Ovary (tissue), 9 donors: ENCODE data around the gene EN2. TPM values are rescaled to one million over a fixed set of nuclear protein-coding genes. Genes with fewer than 3 reads are reported as not detected.

Source experiments
- DNase-seq, 5 donors: peaks; one replicate each; pipeline ENCODE4 v3.0.0-alpha.2; 2019 to 2020
- H3K27ac ChIP-seq, 2 donors: fragments of 200-600 bp; one replicate each; pipeline versions ENCODE4 v1.5.1 to v1.8.0; 2019 to 2022
- H3K27me3 ChIP-seq: fragments of 200-600 bp; one replicate; pipeline ENCODE4 v1.8.0; 2022
- H3K36me3 ChIP-seq: fragments of 200-600 bp; sonication (generic); one replicate; pipeline ENCODE4 v1.5.1; 2019
- H3K4me1 ChIP-seq: one replicate; pipeline ENCODE4 v1.8.1; 2013; ENCODE audit warnings: mild to moderate bottlenecking, moderate library complexity; ENCODE audit not compliant: insufficient read depth
- H3K4me3 ChIP-seq: fragments of 200-600 bp; sonication (generic); one replicate; pipeline ENCODE4 v1.5.1; 2017
- H3K9me3 ChIP-seq, 2 donors: fragments of 200-600 bp in 1 of 2; sonication (generic) in 1 of 2; one replicate each; pipeline versions ENCODE4 v1.5.1 to v1.8.1; 2013 to 2019; ENCODE audit warnings: mild to moderate bottlenecking in 1 of 2, moderate library complexity in 1 of 2
- EP300 ChIP-seq: sonication (generic); formaldehyde crosslinking; IDR thresholded peaks from one replicate; pipeline ENCODE4 v1.6.1; 2017; ENCODE audit warnings: antibody characterized with exemption
- POLR2A ChIP-seq: fragments of 450-650 bp; IDR thresholded peaks from one replicate; pipeline ENCODE4 v1.6.1; 2017; ENCODE audit warnings: antibody characterized with exemption, mild to moderate bottlenecking, moderate library complexity
- WGBS, 3 donors: extraction: QIAGEN DNeasy Blood & Tissue Kit in 1 of 3; methylation state at CpG; one replicate each; pipeline versions ENCODE4 v1.1.5 to v1.1.7; 2013 to 2017; 5-methylcytosine and 5-hydroxymethylcytosine counted together
- intact Hi-C, 4 donors: fragments of 100-400 bp; cut with DNase I; formaldehyde crosslinking; loops; one replicate each; pipeline versions ENCODE4 v1.11.0 to v1.15.1; 2022 to 2023
- polyA plus RNA-seq, 2 donors: library from polyadenylated mRNA; stranded (reverse); fragments of 200-250 nt in 1 of 2; fragments of 350-450 nt in 1 of 2; fragmentation: Illumina TruSeq in 1 of 2; extraction: RNeasy Lipid Tissue Mini Kit (QIAGEN cat#74804) in 1 of 2; gene quantifications; one replicate each; pipeline ENCODE4 v1.2.3, GENCODE V29; 2013 to 2014
- total RNA-seq, 7 donors: library from RNA; depleted of rRNA in 2 of 7; stranded (reverse); fragments of >200 nt in 2 of 7; fragmentation: NEBNext Ultra II Directional in 3 of 7; extraction: Animal tissue kit (Norgen Biotek cat#: 25700) in 3 of 7; gene quantifications; one replicate each; pipeline versions ENCODE4 v1.1.0 to v1.2.4, GENCODE V29; 2016 to 2023
- TF ChIP-seq, protein P1 (sequence below), 3 donors: fragments of 450-650 bp in 2 of 3; fragments of 200-600 bp in 1 of 3; IDR thresholded peaks; one replicate each; pipeline versions ENCODE4 v1.5.1 to v1.8.0; 2016 to 2022; ENCODE audit warnings: antibody characterized with exemption in 3 of 3, mild to moderate bottlenecking in 1 of 3
- donor health status: DM: no; HTN: no; CAD: no; lungs with moderate emphysema.
- donor health status: DM: no; HTN: no; CAD: no.
- donor health status: Bipolar disorder and iron deficiency.
- donor health status: DM: yes; HTN: yes; CAD: no.
- donor health status: DM: no; HTN: no; CAD: no.
- donor health status: DM: yes; HTN: yes; CAD: no.

EN2 gene
- total and polyA plus RNA-seq, 9 donors = 0.15 to 1.8 (median 0.77) TPM; not detected in 1

DNA sequence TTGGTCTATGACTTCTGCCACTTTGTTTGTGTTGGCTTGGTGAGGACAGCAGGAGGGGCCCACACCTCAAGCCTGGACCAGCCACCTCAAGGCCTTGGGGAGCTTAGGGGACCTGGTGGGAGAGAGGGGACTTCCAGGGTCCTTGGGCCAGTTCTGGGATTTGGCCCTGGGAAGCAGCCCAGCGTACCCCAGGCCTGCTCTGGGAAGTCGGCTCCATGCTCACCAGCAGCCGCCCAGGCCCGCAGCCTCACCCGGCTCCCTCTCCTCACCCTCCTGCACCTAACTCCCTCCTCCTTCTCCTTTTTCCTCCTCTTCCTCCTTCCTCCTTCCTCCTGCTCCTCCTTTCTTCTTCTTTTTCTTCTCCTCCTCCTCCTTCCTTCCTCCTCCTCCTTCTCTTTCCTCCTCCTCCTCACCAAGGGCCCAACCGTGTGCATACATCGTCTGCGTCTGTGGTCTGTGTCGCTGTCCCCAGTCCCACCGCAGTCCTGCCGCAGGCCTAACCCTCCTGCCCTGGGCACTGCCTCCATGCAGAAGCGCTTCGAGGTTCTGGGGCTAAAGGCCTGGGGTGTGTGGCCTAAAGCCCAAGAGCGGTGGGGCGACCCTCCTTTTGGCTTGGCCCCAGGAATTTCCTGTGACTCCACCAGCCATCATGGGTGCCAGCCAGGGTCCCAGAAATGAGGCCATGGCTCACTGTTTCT lies 5.3 kb downstream of the EN2 start:
- Histone ChIP-seq H3K27me3 (peaks cover 5% of the 10 kb centered on the region), H3K4me1 (peaks cover 2% of the 10 kb centered on the region)

DNA sequence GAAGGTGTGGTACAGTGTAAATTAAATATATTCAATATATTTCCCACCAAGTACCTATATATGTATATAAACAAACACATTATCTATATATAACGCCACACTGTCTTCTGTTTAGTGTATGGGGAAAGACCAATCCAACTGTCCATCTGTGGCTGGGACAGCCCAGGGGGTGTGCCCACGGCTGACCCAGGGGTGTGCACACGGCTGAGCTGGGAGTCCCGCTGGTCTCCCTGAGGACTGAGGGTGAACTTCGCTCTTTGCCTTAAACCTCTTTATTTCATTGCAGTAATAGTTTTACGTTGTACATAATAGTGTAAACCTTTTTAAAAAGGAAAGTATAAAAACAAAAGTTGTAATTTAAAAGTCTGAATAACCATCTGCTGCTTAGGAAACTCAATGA lies 6.3 kb downstream of the EN2 start:
- no peak overlapping the region for H3K4me3 ChIP-seq
- WGBS, 3 donors = 43 to 58% (median 47%) methylated on average over 6 of the region's 6 CpGs
- H3K36me3 ChIP-seq = no peaks in the 10 kb centered on the region
- no peak for DNase-seq
- H3K4me1 ChIP-seq = peaks cover 2% of the 10 kb centered on the region
- H3K27ac ChIP-seq = no peak overlapping the region
- intact Hi-C loops = no loop called here
- no peaks in the 10 kb centered on the region for H3K9me3 ChIP-seq
- TF ChIP-seq EP300 = no peak
- no peak for TF ChIP-seq POLR2A
- TF ChIP-seq, protein P1, sequence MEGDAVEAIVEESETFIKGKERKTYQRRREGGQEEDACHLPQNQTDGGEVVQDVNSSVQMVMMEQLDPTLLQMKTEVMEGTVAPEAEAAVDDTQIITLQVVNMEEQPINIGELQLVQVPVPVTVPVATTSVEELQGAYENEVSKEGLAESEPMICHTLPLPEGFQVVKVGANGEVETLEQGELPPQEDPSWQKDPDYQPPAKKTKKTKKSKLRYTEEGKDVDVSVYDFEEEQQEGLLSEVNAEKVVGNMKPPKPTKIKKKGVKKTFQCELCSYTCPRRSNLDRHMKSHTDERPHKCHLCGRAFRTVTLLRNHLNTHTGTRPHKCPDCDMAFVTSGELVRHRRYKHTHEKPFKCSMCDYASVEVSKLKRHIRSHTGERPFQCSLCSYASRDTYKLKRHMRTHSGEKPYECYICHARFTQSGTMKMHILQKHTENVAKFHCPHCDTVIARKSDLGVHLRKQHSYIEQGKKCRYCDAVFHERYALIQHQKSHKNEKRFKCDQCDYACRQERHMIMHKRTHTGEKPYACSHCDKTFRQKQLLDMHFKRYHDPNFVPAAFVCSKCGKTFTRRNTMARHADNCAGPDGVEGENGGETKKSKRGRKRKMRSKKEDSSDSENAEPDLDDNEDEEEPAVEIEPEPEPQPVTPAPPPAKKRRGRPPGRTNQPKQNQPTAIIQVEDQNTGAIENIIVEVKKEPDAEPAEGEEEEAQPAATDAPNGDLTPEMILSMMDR (IDR thresholded peaks at IDR 0.05) = no peak
- H3K27me3 ChIP-seq = peaks cover 5% of the 10 kb centered on the region

More for the DNA sequence above, 5.3 kb downstream of the EN2 start:
- no peak overlapping the region for H3K4me3 ChIP-seq
- no peaks in the 10 kb centered on the region for H3K9me3 ChIP-seq
- TF ChIP-seq, protein P1 (IDR thresholded peaks at IDR 0.05) = no peak
- TF ChIP-seq EP300 (no peak), POLR2A (no peak)
- DNase-seq = no peak
- no peak overlapping the region for H3K27ac ChIP-seq
- intact Hi-C loops = no loop called here
- H3K36me3 ChIP-seq = no peaks in the 10 kb centered on the region
- 30 to 55% (median 52%) methylated on average over 15 of the region's 15 CpGs for WGBS, 3 donors

DNA sequence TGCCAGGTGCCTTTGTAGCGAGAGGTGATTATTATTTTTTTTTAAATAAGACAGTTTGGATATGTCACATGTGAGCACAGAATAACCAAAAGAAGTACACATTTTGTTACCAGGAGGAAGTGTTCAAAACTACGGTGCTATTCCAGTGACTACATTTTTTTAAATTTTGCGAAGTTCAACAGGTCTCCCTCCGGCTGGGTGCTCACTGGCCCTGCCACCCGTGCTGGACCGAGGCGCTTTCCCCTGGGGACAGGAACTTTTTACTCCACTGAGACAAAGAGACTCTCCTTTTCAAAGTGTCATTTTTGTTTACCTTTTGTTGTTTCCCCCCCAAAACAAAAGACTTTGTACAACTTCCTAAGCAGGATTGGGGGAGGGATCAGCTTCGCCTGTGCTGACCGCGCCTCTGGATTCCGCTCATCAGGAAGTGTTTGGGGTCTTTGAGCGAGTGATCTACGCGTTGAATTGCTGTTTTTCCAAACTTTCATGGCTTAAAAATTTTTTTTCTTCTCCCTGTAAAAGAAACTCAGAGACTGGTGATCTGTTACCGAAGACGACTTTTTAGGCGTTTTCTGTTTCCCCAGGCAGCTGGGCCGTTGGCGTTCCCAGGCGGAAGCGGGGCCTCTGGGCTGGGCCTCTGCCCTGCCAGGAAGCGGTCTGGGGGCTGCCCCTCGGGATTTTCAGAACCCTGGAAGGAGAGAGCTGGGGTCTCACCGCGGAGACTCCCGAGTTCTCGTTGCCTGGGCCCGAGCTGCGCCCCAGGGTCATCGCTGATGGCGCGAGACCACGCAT lies 7.2 kb downstream of the EN2 start:
- intact Hi-C loops = no loop called here
- no peak overlapping the region for H3K4me3 ChIP-seq
- H3K4me1 ChIP-seq = peaks cover 2% of the 10 kb centered on the region
- TF ChIP-seq, protein P1 (IDR thresholded peaks at IDR 0.05) = no peak
- TF ChIP-seq POLR2A (no peak), EP300 (no peak)
- no peaks in the 10 kb centered on the region for H3K9me3 ChIP-seq
- H3K27ac ChIP-seq = no peak overlapping the region
- peaks cover 5% of the 10 kb centered on the region for H3K27me3 ChIP-seq
- 13 to 24% (median 14%) methylated on average over 33 of the region's 33 CpGs for WGBS, 3 donors
- H3K36me3 ChIP-seq = no peaks in the 10 kb centered on the region
- DNase-seq = no peak

DNA sequence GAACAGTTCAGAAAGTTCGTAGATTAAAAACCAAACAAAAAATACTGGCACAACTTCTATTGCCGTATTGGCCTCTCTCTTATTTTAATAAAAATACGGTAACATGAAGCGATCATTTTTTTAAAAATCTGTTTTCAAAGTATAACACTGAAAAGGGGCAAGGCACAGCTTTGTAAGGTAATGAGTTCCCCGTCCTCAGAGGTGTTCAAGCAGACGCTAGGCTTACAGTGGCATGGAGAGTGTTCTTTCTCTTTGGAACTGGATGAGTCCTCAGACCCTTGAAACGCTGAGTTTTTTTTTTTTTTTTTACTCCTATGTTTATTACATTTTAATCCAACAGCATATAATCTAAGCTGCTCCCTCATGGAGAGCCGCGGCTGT lies 7.8 kb downstream of the EN2 start:
- TF ChIP-seq EP300 (no peak), POLR2A (no peak)
- TF ChIP-seq, protein P1 (IDR thresholded peaks at IDR 0.05) = no peak
- Histone ChIP-seq H3K4me3 (no peak overlapping the region), H3K27me3 (peaks cover 5% of the 10 kb centered on the region), H3K27ac (no peak overlapping the region), H3K36me3 (no peaks in the 10 kb centered on the region), H3K4me1 (peaks cover 2% of the 10 kb centered on the region), H3K9me3 (no peaks in the 10 kb centered on the region)
- intact Hi-C loops = no loop called here
- DNase-seq = no peak
- 14 to 16% (median 16%) methylated on average over 9 of the region's 9 CpGs for WGBS, 3 donors
